Thoracic aorta (tissue), 2 donors: Measurements from ENCODE around the gene BEAN1. TPM values are rescaled to one million over a fixed set of nuclear protein-coding genes. Genes with fewer than 3 reads are reported as not detected.

Experiments
- ATAC-seq: fragments of 150-250 bp; one replicate; pipeline ENCODE4 v1.8.0; 2017; ENCODE audit warnings: low read depth; ENCODE audit not compliant: insufficient number of reproducible peaks, low FRiP score
- DNase-seq: peaks from one replicate; pipeline ENCODE4 v3.0.0-alpha.2; 2020; ENCODE audit warnings: low spot score
- H3K27ac ChIP-seq, 2 donors: fragments of 200-600 bp; sonication (generic); 1 replicate in 1 of 2; 2 replicates in 1 of 2; pipeline ENCODE4 v1.5.1; 2016; ENCODE audit warnings: mild to moderate bottlenecking in 2 of 2, moderate library complexity in 2 of 2
- H3K27me3 ChIP-seq: fragments of 200-600 bp; sonication (generic); replicated peaks from 2 replicates; pipeline ENCODE4 v1.6.0; 2016; ENCODE audit warnings: mild to moderate bottlenecking; ENCODE audit not compliant: insufficient read depth
- H3K36me3 ChIP-seq: fragments of 200-600 bp; sonication (generic); one replicate; pipeline ENCODE4 v1.5.1; 2016
- H3K4me1 ChIP-seq, 2 donors: fragments of 200-600 bp; sonication (generic); 1 replicate in 1 of 2; 2 replicates in 1 of 2; pipeline versions ENCODE4 v1.5.1 to v1.6.0; 2016; ENCODE audit warnings: low read depth in 2 of 2, mild to moderate bottlenecking in 1 of 2; ENCODE audit not compliant: control insufficient read depth in 1 of 2
- H3K4me3 ChIP-seq: fragments of 200-600 bp; sonication (generic); 2 replicates; pipeline ENCODE4 v1.5.1; 2016; ENCODE audit warnings: mild to moderate bottlenecking
- H3K9me3 ChIP-seq: fragments of 200-600 bp; sonication (generic); 2 replicates; pipeline ENCODE4 v1.5.1; 2016
- total RNA-seq, 2 donors: library from RNA; depleted of rRNA; stranded (reverse); fragments of >200 nt; gene quantifications; one replicate each; pipeline versions ENCODE4 v1.1.0 to v1.2.3, GENCODE V29; 2016
- TF ChIP-seq, protein P1 (sequence below): fragments of 200-600 bp; sonication (generic); IDR thresholded peaks from one replicate; pipeline ENCODE4 v1.5.1; 2019; ENCODE audit warnings: antibody characterized with exemption

BEAN1 gene
- total RNA-seq, 2 donors from 2014 or later = 0.28 TPM; not detected in 1

DNA sequence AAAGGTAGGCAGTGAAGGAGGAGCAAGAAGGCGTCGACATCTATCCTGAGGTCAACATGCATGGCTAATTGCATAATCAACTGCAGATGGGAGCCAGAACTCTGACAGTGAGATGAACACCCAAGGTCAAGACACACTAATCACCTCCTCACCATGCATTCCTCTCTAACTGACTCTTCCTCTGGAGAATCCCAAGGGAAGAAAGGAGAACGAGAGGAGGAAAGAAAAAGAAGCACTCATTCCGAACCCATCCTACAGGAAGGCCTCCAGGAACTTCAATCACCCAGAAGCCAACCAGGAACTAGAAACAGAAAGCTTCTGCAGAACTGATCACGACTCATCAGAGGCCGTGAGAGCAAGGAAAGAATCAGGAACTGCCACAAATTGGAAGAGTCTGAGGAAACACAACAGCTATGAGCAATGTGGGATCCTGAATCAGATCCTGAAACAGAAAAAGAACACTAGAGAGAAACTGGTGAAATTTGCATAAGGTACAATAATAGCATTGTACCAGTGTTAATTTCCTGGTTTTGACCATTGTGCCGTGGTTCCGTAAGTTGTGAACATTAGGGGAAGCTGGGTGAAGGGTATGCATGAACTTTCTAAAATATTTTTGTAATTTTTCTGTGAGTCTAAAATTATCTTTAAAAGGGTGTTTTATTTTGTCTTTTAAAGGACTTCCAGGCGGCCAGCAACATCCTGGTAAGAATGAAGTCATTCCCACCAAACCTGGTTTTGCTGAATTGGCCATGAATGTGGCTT, 10.0 kb upstream of the BEAN1 start:
- DNase-seq (no peak), ATAC-seq (no peak)
- TF ChIP-seq, protein P1, sequence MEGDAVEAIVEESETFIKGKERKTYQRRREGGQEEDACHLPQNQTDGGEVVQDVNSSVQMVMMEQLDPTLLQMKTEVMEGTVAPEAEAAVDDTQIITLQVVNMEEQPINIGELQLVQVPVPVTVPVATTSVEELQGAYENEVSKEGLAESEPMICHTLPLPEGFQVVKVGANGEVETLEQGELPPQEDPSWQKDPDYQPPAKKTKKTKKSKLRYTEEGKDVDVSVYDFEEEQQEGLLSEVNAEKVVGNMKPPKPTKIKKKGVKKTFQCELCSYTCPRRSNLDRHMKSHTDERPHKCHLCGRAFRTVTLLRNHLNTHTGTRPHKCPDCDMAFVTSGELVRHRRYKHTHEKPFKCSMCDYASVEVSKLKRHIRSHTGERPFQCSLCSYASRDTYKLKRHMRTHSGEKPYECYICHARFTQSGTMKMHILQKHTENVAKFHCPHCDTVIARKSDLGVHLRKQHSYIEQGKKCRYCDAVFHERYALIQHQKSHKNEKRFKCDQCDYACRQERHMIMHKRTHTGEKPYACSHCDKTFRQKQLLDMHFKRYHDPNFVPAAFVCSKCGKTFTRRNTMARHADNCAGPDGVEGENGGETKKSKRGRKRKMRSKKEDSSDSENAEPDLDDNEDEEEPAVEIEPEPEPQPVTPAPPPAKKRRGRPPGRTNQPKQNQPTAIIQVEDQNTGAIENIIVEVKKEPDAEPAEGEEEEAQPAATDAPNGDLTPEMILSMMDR = no peak
- H3K27ac ChIP-seq = no peak overlapping the region
- H3K4me1 ChIP-seq = no peaks in the 10 kb centered on the region
- H3K36me3 ChIP-seq = no peaks in the 10 kb centered on the region
- H3K4me3 ChIP-seq = no peak overlapping the region
- peaks cover 3% of the 10 kb centered on the region for H3K9me3 ChIP-seq
- no peaks in the 10 kb centered on the region for H3K27me3 ChIP-seq

DNA sequence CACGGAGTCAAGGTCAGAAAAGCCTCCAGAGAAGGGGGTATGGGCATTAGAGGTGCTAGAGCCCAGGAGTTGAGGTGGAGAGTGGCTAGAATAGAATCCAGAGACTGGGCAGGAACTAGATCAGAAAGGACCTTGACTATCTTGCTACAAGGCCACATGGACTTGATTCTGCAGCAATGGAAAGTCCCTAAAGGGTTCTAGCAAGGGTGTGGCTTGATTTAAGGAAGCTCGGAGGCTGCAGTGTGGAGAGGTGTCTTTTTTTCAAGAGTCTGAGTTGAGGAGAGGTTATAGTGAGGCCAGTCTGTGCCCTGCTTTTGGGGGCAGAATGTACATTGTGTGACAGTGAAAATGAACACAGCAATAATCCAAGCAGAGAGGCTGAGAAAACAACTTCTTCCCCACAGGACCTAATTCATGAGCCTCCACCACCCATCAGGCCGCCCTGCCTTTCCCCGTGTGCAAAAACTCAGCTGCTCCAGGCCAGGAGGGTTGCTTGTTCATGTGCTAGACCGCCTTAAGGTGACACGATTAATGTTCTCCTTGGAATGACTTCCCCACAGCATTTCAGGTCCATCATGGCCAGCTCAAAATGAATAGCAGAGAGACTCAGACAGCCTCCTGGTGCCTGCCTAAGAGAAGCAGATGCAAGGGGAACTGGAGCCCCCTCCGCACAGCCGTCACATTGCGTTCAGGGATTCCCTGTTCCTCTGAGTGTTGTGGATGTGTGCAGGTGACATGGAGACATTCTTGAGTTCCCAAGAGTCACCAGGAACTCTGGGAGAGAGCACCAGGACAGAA, 8.7 kb upstream of the BEAN1 start:
- TF ChIP-seq, protein P1 = no peak
- H3K27ac ChIP-seq = no peak overlapping the region
- H3K9me3 ChIP-seq = no peaks in the 10 kb centered on the region
- no peak overlapping the region for H3K4me3 ChIP-seq
- H3K27me3 ChIP-seq = no peaks in the 10 kb centered on the region
- H3K36me3 ChIP-seq = no peaks in the 10 kb centered on the region
- H3K4me1 ChIP-seq = no peaks in the 10 kb centered on the region
- ATAC-seq (no peak), DNase-seq (no peak)

DNA sequence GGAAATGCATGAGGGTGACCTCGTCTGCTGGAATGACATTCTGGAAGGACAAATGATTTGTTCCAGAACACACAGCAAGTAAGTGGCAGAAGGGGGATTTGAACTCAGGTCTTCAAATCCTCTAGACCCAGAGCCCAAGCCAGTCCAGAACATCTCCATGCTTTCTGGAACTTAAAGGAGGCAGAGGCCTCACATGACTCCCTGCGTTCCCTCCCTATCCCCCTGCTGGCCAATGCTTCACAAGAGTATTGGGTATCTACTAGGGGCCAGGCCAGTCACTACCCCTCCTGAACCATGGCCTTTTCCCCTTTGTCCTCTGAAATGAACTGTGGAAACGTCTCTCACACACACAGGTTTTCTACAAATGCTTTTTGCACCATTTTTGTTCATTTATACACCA, 7.6 kb upstream of the BEAN1 start:
- ATAC-seq = no peak
- TF ChIP-seq, protein P1 = no peak
- H3K4me1 ChIP-seq = no peaks in the 10 kb centered on the region
- DNase-seq = no peak
- H3K4me3 ChIP-seq = no peak overlapping the region
- H3K9me3 ChIP-seq = no peaks in the 10 kb centered on the region
- no peak overlapping the region for H3K27ac ChIP-seq
- no peaks in the 10 kb centered on the region for H3K36me3 ChIP-seq
- H3K27me3 ChIP-seq = no peaks in the 10 kb centered on the region

DNA sequence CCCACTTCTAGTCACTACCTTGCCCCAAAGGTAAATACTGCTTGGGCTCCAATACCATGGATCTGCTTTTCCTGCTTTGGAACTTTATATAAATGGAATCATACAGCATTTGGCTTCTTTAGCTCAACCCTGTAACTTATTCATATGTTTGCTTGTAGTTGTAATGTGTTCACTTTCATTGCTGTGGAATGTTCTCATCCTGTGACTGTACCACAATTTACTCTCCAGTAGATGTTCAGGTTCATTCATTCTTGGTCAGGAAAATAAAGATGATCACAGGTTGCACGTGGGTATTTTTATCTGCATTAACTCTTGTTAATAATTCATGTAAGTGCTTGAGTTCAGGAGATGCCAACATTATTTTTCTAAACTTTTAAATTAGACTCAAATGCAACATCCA, 6.7 kb upstream of the BEAN1 start:
- DNase-seq = no peak
- Histone ChIP-seq H3K36me3 (no peaks in the 10 kb centered on the region), H3K4me3 (no peak overlapping the region), H3K9me3 (no peaks in the 10 kb centered on the region), H3K27me3 (no peaks in the 10 kb centered on the region), H3K4me1 (no peaks in the 10 kb centered on the region), H3K27ac (no peak overlapping the region)
- no peak for ATAC-seq
- TF ChIP-seq, protein P1 = no peak

DNA sequence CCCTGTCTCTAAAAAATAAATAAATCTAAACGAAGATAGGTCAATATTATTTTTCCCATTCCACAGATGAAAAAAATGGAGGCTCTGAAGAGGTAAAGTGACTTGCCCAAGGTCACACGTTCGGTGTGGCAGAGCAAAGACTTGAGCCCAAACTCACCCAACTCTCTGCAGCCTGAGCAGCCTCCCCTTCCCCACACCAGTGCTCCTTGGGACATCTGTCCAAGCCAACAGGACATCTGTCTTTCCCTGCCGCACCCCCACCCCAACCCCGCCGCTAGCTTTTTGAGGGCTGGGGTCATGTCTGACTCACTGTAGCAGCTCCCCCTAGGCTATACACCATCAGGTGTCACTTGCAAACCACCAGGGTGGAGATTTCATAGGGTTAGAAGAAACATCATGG, 5.2 kb upstream of the BEAN1 start:
- H3K27me3 ChIP-seq = no peaks in the 10 kb centered on the region
- H3K27ac ChIP-seq = no peak overlapping the region
- H3K9me3 ChIP-seq = no peaks in the 10 kb centered on the region
- H3K36me3 ChIP-seq = no peaks in the 10 kb centered on the region
- TF ChIP-seq, protein P1 = no peak
- H3K4me1 ChIP-seq = peaks cover 0 to 7% of the 10 kb centered on the region in 2 donors
- H3K4me3 ChIP-seq = no peak overlapping the region
- ATAC-seq (no peak), DNase-seq (no peak)
